PC-3 (cell line): ENCODE results near the gene CD6. TPM values are rescaled to one million over a fixed set of nuclear protein-coding genes. Genes with fewer than 3 reads are reported as not detected.

Experiments used
- ATAC-seq: fragments of 200-7000 bp; cut with Tn5 transposase; 2 replicates; pipeline ENCODE4 v1.9.1; 2020; ENCODE audit warnings: mild to moderate bottlenecking, moderate library complexity
- BruUV-seq: library from RNA; stranded (reverse); fragments of 400-500 nt; replicated peaks from 2 replicates; lab custom pipeline; 2021; lab: Mats Ljungman, UMichigan
- CTCF ChIA-PET: fragments of 300-600 bp; sonication (Branson Sonifier 250); formaldehyde crosslinking; loops from one replicate; lab custom pipeline; 2022; ENCODE audit warnings: antibody characterized with exemption; lab: Charles Lee
- POLR2A ChIA-PET: fragments of 300-600 bp; sonication (Branson Sonifier 250); formaldehyde crosslinking; loops from one replicate; lab custom pipeline; 2022; ENCODE audit warnings: antibody characterized with exemption; ENCODE audit not compliant: unreplicated experiment; lab: Charles Lee
- DNase-seq: peaks from one replicate; pipeline ENCODE4 v3.0.0-alpha.2; 2015
- H2AFZ ChIP-seq: fragments of 300-600 bp; sonication (generic); 2 replicates; pipeline ENCODE4 v1.6.0; 2016; ENCODE audit warnings: antibody characterized with exemption, low read length
- H3F3A ChIP-seq: fragments of 300-600 bp; sonication (generic); one replicate; pipeline ENCODE4 v1.6.0; 2017; ENCODE audit warnings: antibody characterized with exemption, low read length, control low read depth, mild to moderate bottlenecking; ENCODE audit not compliant: unreplicated experiment
- H3K27ac ChIP-seq: fragments of 300-600 bp; sonication (generic); 2 replicates; pipeline ENCODE4 v1.5.1; 2016; ENCODE audit warnings: mild to moderate bottlenecking, low read length
- H3K27me3 ChIP-seq: fragments of 300-600 bp; sonication (generic); 2 replicates; pipeline ENCODE4 v1.6.1; 2016; ENCODE audit warnings: low read length, mixed read lengths
- H3K36me3 ChIP-seq: fragments of 300-600 bp; sonication (generic); 2 replicates; pipeline ENCODE4 v1.6.1; 2016; ENCODE audit warnings: low read depth, mixed run types, low read length, mixed read lengths
- H3K4me1 ChIP-seq: fragments of 300-600 bp; sonication (generic); 2 replicates; pipeline ENCODE4 v1.5.1; 2016; ENCODE audit warnings: low read length; ENCODE audit not compliant: insufficient read depth
- H3K4me2 ChIP-seq: fragments of 300-600 bp; sonication (generic); 2 replicates; pipeline ENCODE4 v1.6.0; 2016; ENCODE audit warnings: low read length
- H3K4me3 ChIP-seq: fragments of 300-600 bp; sonication (generic); 2 replicates; pipeline ENCODE4 v1.5.1; 2016; ENCODE audit warnings: mild to moderate bottlenecking, low read length, mixed read lengths
- H3K79me2 ChIP-seq: fragments of 300-600 bp; sonication (generic); 2 replicates; pipeline ENCODE4 v1.6.1; 2017; ENCODE audit warnings: low read length, mixed read lengths
- H3K9ac ChIP-seq: fragments of 300-600 bp; sonication (generic); 2 replicates; pipeline ENCODE4 v1.6.0; 2016; ENCODE audit warnings: mild to moderate bottlenecking, low read length
- H3K9me2 ChIP-seq: fragments of 300-600 bp; sonication (generic); replicated peaks from 2 replicates; pipeline ENCODE4 v1.6.1; 2016; ENCODE audit warnings: mixed run types, low read length, mixed read lengths
- H3K9me3 ChIP-seq: fragments of 300-600 bp; sonication (generic); 2 replicates; pipeline ENCODE4 v1.6.1; 2016; ENCODE audit warnings: low read length, mixed read lengths
- H4K20me1 ChIP-seq: fragments of 300-600 bp; sonication (generic); 2 replicates; pipeline ENCODE4 v1.6.1; 2016; ENCODE audit warnings: low read length, mixed read lengths
- CTCF ChIP-seq: fragments of 300-600 bp; sonication (generic); conservative IDR thresholded peaks from 2 replicates; pipeline ENCODE4 v1.5.1; 2017; ENCODE audit warnings: antibody characterized with exemption, low read depth, mild to moderate bottlenecking, low read length
- EZH2 ChIP-seq: fragments of 300-600 bp; sonication (generic); IDR thresholded peaks from one replicate; pipeline ENCODE4 v1.6.1; 2017; ENCODE audit warnings: antibody characterized with exemption, mild to moderate bottlenecking, low read length; ENCODE audit not compliant: unreplicated experiment
- EZH2phosphoT487 ChIP-seq: fragments of 300-600 bp; sonication (generic); IDR thresholded peaks from 2 replicates; pipeline ENCODE4 v1.6.1; 2018; ENCODE audit warnings: mild to moderate bottlenecking, antibody characterized with exemption, low read length, borderline replicate concordance
- intact Hi-C: fragments of 100-400 bp; cut with micrococcal nuclease; formaldehyde crosslinking; loops from 2 replicates; pipeline ENCODE4 v1.9.0; 2023
- total RNA-seq: library from RNA; depleted of rRNA; stranded (reverse); fragments of >200 nt; gene quantifications from 2 replicates; pipeline ENCODE4 v1.2.3, GENCODE V29; 2014

CD6 gene
- total RNA-seq, 1 experiment from 2014 or later, result not detected

GRCh38 chr11:61000426-61000825 lies 28.9 kb downstream of the CD6 start:
- ATAC-seq, result no peak
- POLR2A ChIA-PET, result no interaction called here
- H3K79me2 ChIP-seq, result no peaks in the 10 kb centered on the region

GRCh38 chr11:61001931-61002330 lies 30.5 kb downstream of the CD6 start:
- TF ChIP-seq EZH2, result no peak
- TF ChIP-seq EZH2phosphoT487, result no peak
- no peak for TF ChIP-seq CTCF
- ATAC-seq, result no peak
- ChIA-PET CTCF (interaction anchor here (0.5 kb wide), 1 partner anchor 167 kb away, joined by 3 read pairs; no protein-coding TSS in a partner anchor), POLR2A (no interaction called here)
- H3K4me2 ChIP-seq, result no peak overlapping the region
- no peak overlapping the region for H2AFZ ChIP-seq
- no peak overlapping the region for H3K4me3 ChIP-seq
- H3K9me2 ChIP-seq, result no peaks in the 10 kb centered on the region
- no peaks in the 10 kb centered on the region for H3K4me1 ChIP-seq
- no peaks in the 10 kb centered on the region for H3K9me3 ChIP-seq
- H3K27ac ChIP-seq, result no peak overlapping the region
- DNase-seq, result no peak
- no peaks in the 10 kb centered on the region for H3K79me2 ChIP-seq
- intact Hi-C loops, result no loop called here
- no peaks in the 10 kb centered on the region for H3K36me3 ChIP-seq
- H3K27me3 ChIP-seq, result peaks cover 31% of the 10 kb centered on the region
- no peak overlapping the region for H3K9ac ChIP-seq
- BruUV-seq, result no TSS peak
- H3F3A ChIP-seq, result no peaks in the 10 kb centered on the region
- no peaks in the 10 kb centered on the region for H4K20me1 ChIP-seq

More at GRCh38 chr11:61000426-61000825, 28.9 kb downstream of the CD6 start:
- H3K27ac ChIP-seq, result no peak overlapping the region
- no TSS peak for BruUV-seq
- no peak for DNase-seq
- no peak overlapping the region for H3K9ac ChIP-seq
- no peaks in the 10 kb centered on the region for H4K20me1 ChIP-seq
- intact Hi-C loops, result no loop called here
- TF ChIP-seq EZH2 (no peak), CTCF (no peak), EZH2phosphoT487 (no peak)
- no peak overlapping the region for H2AFZ ChIP-seq
- no peak overlapping the region for H3K4me2 ChIP-seq
- no peaks in the 10 kb centered on the region for H3K9me3 ChIP-seq
- H3K4me3 ChIP-seq, result no peak overlapping the region
- H3F3A ChIP-seq, result no peaks in the 10 kb centered on the region
- no peaks in the 10 kb centered on the region for H3K9me2 ChIP-seq
- CTCF ChIA-PET, result no interaction called here
- H3K27me3 ChIP-seq, result peaks cover 24% of the 10 kb centered on the region
- no peaks in the 10 kb centered on the region for H3K36me3 ChIP-seq
- peaks cover 11% of the 10 kb centered on the region; the same call in 1 of the 2 replicates for H3K4me1 ChIP-seq

GRCh38 chr11:61002598-61002997 lies 31.1 kb downstream of the CD6 start:
- no peaks in the 10 kb centered on the region for H3K9me2 ChIP-seq
- DNase-seq (no peak), ATAC-seq (no peak)
- no TSS peak for BruUV-seq
- CTCF ChIA-PET, result no interaction called here
- no peak overlapping the region for H3K4me3 ChIP-seq
- no peaks in the 10 kb centered on the region for H3K4me1 ChIP-seq
- H3K9me3 ChIP-seq, result no peaks in the 10 kb centered on the region
- H3K27me3 ChIP-seq, result peaks cover 38% of the 10 kb centered on the region
- POLR2A ChIA-PET, result no interaction called here
- H3K79me2 ChIP-seq, result no peaks in the 10 kb centered on the region
- H3K27ac ChIP-seq, result no peak overlapping the region
- no peaks in the 10 kb centered on the region for H4K20me1 ChIP-seq
- H3K36me3 ChIP-seq, result no peaks in the 10 kb centered on the region
- no peak overlapping the region for H3K9ac ChIP-seq
- intact Hi-C loops, result no loop called here
- H2AFZ ChIP-seq, result no peak overlapping the region
- no peak for TF ChIP-seq CTCF
- TF ChIP-seq EZH2phosphoT487, result no peak
- TF ChIP-seq EZH2, result no peak
- no peaks in the 10 kb centered on the region for H3F3A ChIP-seq
- no peak overlapping the region for H3K4me2 ChIP-seq
